Smooth muscle cell (in vitro differentiated cells): Measurements from ENCODE around the gene MFSD6. TPM values are rescaled to one million over a fixed set of nuclear protein-coding genes. Genes with fewer than 3 reads are reported as not detected.

Experiments used
- DNase-seq: peaks from one replicate; lab custom pipeline; 2025; ENCODE audit not compliant: unreplicated experiment; lab: John Stamatoyannopoulos, UW
- H2AFZ ChIP-seq: fragments of 200-600 bp; sonication (generic); 2 replicates; pipeline ENCODE4 v1.6.0; 2016; ENCODE audit warnings: antibody characterized with exemption, low read depth, mild to moderate bottlenecking
- H3F3A ChIP-seq: fragments of 200-600 bp; sonication (generic); 2 replicates; pipeline ENCODE4 v1.6.0; 2017; ENCODE audit warnings: antibody characterized with exemption, low read depth
- H3K27ac ChIP-seq: fragments of 200-600 bp; sonication (generic); 2 replicates; pipeline ENCODE4 v1.5.1; 2016; ENCODE audit warnings: low read depth, mild to moderate bottlenecking
- H3K27me3 ChIP-seq: fragments of 200-600 bp; sonication (generic); 2 replicates; pipeline ENCODE4 v1.6.1; 2016; ENCODE audit warnings: low read depth, mild to moderate bottlenecking
- H3K36me3 ChIP-seq: fragments of 200-600 bp; sonication (generic); 2 replicates; pipeline ENCODE4 v1.5.1; 2016; ENCODE audit warnings: low read depth
- H3K4me1 ChIP-seq: fragments of 200-600 bp; sonication (generic); 2 replicates; pipeline ENCODE4 v1.5.1; 2016; ENCODE audit warnings: low read depth
- H3K4me2 ChIP-seq: fragments of 200-600 bp; sonication (generic); 2 replicates; pipeline ENCODE4 v1.6.0; 2016; ENCODE audit warnings: mild to moderate bottlenecking
- H3K4me3 ChIP-seq: fragments of 200-600 bp; sonication (generic); 2 replicates; pipeline ENCODE4 v1.5.1; 2016; ENCODE audit warnings: mild to moderate bottlenecking
- H3K79me2 ChIP-seq: fragments of 200-600 bp; sonication (generic); 2 replicates; pipeline ENCODE4 v1.6.0; 2016; ENCODE audit warnings: low read depth, mild to moderate bottlenecking
- H3K9ac ChIP-seq: fragments of 200-600 bp; sonication (generic); 2 replicates; pipeline ENCODE4 v1.6.0; 2016; ENCODE audit warnings: low read depth
- H3K9me3 ChIP-seq: fragments of 200-600 bp; sonication (generic); replicated peaks from 2 replicates; pipeline ENCODE4 v1.5.1; 2016; ENCODE audit warnings: low read depth
- H4K20me1 ChIP-seq: fragments of 200-600 bp; sonication (generic); 2 replicates; pipeline ENCODE4 v1.6.0; 2016; ENCODE audit warnings: low read depth
- CTCF ChIP-seq: fragments of 200-600 bp; sonication (generic); IDR thresholded peaks from 2 replicates; pipeline ENCODE4 v1.5.1; 2017; ENCODE audit warnings: borderline replicate concordance, mild to moderate bottlenecking, antibody characterized with exemption; ENCODE audit not compliant: insufficient read depth, poor library complexity, severe bottlenecking
- WGBS: methylation state at CpG from one replicate; pipeline ENCODE4 v1.1.7; 2016; ENCODE audit warnings: low lambda C conversion rate; 5-methylcytosine and 5-hydroxymethylcytosine counted together
- polyA plus RNA-seq: library from polyadenylated mRNA; unstranded; fragments of >200 nt; fragmentation: Nextera tagmentation; extraction: Ambion mirVana; gene quantifications from 2 replicates; pipeline ENCODE4 v1.2.1, GENCODE V29; 2016
- total RNA-seq: library from RNA; depleted of rRNA; stranded (reverse); fragments of >200 nt; gene quantifications from 2 replicates; pipeline ENCODE4 v1.2.3, GENCODE V29; 2014

The MFSD6 gene
- total and polyA plus RNA-seq, 2 experiments from 2014 or later, result 1.2 to 3.6 TPM

- 50% methylated on average over 6 of the region's 6 CpGs for WGBS
- Histone ChIP-seq H3K36me3 (no peaks in the 10 kb centered on the region), H2AFZ (no peak overlapping the region), H3K4me1 (peaks cover 17% of the 10 kb centered on the region), H3K4me2 (peak overlapping the region; percentile 28), H3K27me3 (no peaks in the 10 kb centered on the region), H3K27ac (peak overlapping the region; percentile 19), H3K9ac (no peak overlapping the region), H3K9me3 (no peaks in the 10 kb centered on the region), H4K20me1 (no peaks in the 10 kb centered on the region), H3K79me2 (no peaks in the 10 kb centered on the region), H3F3A (no peaks in the 10 kb centered on the region), H3K4me3 (no peak overlapping the region)
- DNase-seq, result no peak
- no peak for TF ChIP-seq CTCF
Measured at GRCh38 chr2:190530248-190530900, 122.2 kb downstream of the MFSD6 start.

- H3K9ac ChIP-seq, result no peak overlapping the region
- no peak for TF ChIP-seq CTCF
Measured at GRCh38 chr2:190532581-190532980, 124.4 kb downstream of the MFSD6 start.

GRCh38 chr2:190533175-190533967 is 125.2 kb downstream of the MFSD6 start:
- Histone ChIP-seq H3K4me1 (peaks cover 23% of the 10 kb centered on the region), H3K9ac (no peak overlapping the region), H3K36me3 (no peaks in the 10 kb centered on the region), H3K27ac (no peak overlapping the region), H3K27me3 (no peaks in the 10 kb centered on the region), H3K79me2 (no peaks in the 10 kb centered on the region), H3K4me3 (peak overlapping the region; percentile 87), H3K4me2 (peak overlapping the region; percentile 92), H3F3A (no peaks in the 10 kb centered on the region), H3K9me3 (no peaks in the 10 kb centered on the region), H4K20me1 (no peaks in the 10 kb centered on the region), H2AFZ (peak overlapping the region; percentile 82)
- DNase-seq, result no peak
- no peak for TF ChIP-seq CTCF
- 90% methylated on average over 10 of the region's 10 CpGs for WGBS

More at GRCh38 chr2:190532581-190532980, 124.4 kb downstream of the MFSD6 start:
- Histone ChIP-seq H3K27ac (no peak overlapping the region), H2AFZ (no peak overlapping the region), H3K4me1 (peaks cover 23% of the 10 kb centered on the region), H3F3A (no peaks in the 10 kb centered on the region), H3K4me2 (no peak overlapping the region), H3K79me2 (no peaks in the 10 kb centered on the region), H4K20me1 (no peaks in the 10 kb centered on the region), H3K9me3 (no peaks in the 10 kb centered on the region), H3K36me3 (no peaks in the 10 kb centered on the region), H3K27me3 (no peaks in the 10 kb centered on the region), H3K4me3 (no peak overlapping the region)
- no peak for DNase-seq
- WGBS, result 86% methylated on average over 4 of the region's 4 CpGs
